HG02884 (cell line): Measurements from ENCODE around the gene POLR1G.
"Not testable (repeated sequence)": the region's sequence is repeated elsewhere in the genome, so short reads cannot be mapped to it uniquely, and the experiment has no call there.

Experiments
- ATAC-seq: cut with Tn5 transposase; IDR thresholded peaks from one replicate; pipeline ENCODE4 v1.9.1; 2021; ENCODE audit warnings: mild to moderate bottlenecking, moderate library complexity; ENCODE audit not compliant: unreplicated experiment

Gene POLR1G

DNA sequence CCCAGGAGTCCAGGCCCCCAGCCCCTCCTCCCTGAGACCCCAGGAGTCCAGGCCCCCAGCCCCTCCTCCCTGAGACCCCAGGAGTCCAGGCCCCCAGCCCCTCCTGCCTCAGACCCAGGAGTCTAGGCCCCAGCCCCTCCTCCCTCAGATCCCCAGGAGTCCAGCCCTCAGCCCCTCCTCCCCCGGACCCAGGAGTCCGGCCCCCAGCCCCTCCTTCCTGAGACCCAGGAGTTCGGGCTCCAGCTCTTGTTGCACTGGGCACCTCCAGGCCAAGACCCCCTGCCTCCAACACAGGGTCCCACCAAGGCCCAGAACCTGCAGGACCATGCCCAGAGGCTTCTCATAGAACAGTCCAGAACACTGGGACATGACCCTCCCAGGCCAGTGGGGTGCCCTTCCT, 13.5 kb downstream of the POLR1G start:
- no peak for ATAC-seq

GRCh38 chr19:45420356-45420755, 13.9 kb downstream of the POLR1G start:
- no peak for ATAC-seq

DNA sequence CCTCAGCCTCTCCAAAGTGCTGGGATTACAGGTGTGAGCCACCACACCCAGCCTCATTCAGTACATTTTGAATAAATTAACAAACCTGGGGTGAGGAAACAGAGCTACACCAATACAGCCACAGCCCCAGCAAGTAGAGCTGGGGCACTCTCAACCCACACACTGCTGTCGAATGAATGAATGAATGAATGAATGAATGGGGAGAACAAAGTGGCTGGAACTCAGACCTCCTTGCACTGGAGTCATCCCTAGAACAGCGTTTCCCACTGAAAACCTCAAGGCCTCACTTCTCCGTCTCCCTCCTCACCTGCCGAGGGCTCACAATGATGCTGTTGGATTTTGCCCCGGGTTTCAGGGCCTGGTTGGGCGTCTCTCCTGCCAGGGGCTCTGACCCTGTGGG, 14.4 kb downstream of the POLR1G start:
- ATAC-seq, result no peak

DNA sequence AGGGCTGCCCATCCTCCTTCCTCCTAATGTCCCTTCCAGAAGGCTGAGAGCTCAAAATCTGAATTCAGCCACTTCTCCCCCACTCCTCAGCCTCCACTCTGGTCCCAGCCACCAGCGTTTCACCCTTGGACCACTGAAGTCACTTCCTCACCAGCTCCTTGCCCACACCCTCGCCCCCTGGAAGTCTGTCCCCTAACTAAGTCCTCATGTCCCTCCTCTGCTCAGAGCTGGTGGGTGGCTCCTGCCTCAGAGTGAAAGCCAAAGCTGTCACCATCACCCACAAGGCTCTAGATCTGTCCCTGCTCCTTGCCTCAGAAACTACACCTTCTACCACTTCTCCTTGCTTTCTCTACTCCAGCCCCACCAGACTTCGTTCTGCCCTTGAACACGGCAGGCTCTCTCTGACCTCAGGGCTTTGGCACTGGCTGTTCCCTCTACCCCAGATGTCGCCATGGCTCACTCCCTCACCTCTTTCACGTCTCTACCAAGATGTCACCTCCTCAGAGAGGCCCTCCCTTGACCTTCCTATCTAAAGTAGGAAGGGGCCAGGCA, 15.6 kb downstream of the POLR1G start:
- no peak for ATAC-seq

GRCh38 chr19:45423033-45423588, 16.7 kb downstream of the POLR1G start:
- ATAC-seq, result no peak

- peak; percentile 41 for ATAC-seq
These were observed 17.2 kb downstream of the POLR1G start, which contains the start of gene ERCC1 for GRCh38 chr19:45423589-45424190. ERCC1 (minus strand) TSS chr19:45423917; CDS start chr19:45423374, 543 bp downstream.

- no peak for ATAC-seq
These were observed 18.0 kb downstream of the POLR1G start for GRCh38 chr19:45424191-45425058.

DNA sequence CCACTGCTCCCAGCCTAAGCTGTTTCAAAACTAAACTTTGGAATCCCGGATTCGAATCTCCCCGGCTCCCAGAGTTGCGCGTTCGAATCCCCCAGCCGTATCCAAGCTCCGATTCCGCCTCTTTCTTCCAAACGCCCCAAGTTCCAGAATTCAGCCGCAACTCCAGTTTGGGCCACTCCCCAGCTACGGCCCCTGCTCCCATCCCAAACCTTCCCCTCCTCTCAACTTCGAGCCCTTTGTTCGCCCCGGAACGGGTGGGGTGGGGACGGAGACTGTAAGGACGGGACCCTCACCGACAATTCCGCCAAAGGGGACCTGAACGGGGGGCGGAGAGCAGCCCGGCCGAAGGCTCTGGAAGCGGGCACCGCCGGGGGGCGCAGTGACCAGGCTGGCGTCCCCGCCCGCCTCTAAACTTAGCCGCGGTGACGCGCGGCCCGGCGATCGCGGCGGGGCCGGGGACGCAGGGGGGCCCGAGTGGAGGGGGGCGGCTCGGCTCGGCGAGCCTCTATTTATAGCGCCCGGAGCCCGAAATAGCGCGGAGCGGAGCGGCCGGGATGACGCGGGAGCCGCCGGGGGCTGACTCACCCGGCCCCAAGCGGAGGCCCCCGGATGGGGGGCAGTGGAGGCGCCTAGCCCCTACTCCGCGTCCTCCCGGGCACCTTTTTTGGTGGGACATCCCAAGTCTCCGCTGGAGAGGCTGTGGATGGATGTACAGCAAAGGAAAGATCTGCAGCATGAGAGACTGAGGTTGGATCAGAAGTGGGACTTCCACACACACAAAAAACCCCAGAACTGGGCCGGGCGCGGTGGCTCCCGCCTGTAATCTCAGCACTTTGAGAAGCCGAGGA, 22.2 kb downstream of the POLR1G start:
- ATAC-seq, result no peak

GRCh38 chr19:45429896-45430295, 23.5 kb downstream of the POLR1G start:
- ATAC-seq, result not testable (repeated sequence)

DNA sequence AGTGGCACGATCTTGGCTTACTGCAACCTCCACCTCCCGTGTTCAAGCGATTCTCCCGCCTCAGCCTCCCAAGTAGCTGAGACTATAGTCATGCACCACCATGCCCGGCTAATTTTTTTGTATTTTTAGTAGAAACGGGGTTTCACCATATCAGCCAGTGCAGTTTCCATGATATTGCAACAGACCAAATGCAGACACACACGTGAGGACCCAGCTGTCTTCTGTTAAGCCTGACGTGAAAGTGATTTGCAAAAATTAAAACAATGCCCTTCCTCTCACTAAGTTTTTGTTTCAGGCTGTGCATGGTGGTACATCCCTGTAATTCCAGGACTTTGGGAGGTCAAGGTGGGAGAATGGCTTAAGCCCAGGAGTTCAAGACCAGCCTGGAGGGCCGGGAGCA, 24.6 kb downstream of the POLR1G start:
- not testable (repeated sequence) for ATAC-seq

- ATAC-seq, result not testable (repeated sequence)
These were observed 26.1 kb downstream of the POLR1G start for GRCh38 chr19:45432543-45432942.

GRCh38 chr19:45437328-45437727, 30.9 kb downstream of the POLR1G start:
- ATAC-seq, result no peak

DNA sequence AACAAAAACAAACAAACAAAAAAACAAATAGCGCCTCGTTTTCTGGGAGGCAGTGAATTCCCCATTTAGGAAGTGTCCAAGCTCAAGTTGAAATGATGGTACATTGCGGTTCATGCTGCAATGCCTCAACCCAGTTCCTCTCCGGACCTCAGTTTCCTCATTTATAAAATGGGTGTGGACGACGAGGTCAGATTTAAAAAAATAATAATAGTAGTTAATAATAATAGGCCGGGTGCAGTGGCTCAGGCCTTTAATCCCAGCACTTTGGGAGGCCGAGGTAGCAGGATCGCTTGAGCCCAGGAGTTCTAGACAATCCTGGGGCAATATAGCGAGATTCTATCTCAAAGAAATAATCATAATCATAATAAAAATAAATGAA, 32.7 kb downstream of the POLR1G start:
- ATAC-seq, result no peak

DNA sequence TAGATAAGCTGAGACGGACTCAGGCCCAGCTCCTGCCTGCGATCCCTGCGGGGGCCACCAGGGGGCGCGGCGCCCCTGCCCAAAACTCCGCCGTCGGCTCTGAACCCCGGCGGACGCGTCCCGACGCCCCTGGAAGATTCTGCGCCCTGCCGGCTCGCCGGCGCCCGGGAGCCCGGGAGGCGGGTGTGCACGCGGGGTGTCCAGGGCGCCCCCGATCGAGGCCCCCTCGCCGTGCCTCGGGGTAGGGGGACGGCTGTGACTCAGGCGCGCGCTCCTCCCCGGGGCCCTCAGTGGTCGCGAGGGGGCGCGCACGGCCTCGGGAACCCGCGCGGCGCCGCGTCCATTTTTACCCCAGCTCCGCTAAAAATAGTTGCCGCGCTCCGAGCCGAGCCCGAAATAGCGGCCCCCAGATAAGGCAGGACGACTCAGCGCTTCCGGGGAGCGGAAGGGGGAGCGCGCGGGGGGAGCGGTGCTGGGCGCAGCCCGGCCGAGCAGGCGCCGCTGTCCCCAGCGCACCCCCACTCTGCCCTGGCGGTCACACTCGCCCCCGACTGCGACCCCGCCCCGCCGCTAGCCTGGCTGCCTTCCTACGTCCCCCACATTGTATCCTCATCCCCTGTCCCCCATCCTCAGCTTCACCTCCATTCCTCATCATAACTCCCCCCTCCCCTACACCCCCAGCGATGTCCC, 33.3 kb downstream of the POLR1G start:
- peak; percentile 53 for ATAC-seq

- ATAC-seq, result no peak
These were observed 33.8 kb downstream of the POLR1G start for GRCh38 chr19:45440259-45440638.

DNA sequence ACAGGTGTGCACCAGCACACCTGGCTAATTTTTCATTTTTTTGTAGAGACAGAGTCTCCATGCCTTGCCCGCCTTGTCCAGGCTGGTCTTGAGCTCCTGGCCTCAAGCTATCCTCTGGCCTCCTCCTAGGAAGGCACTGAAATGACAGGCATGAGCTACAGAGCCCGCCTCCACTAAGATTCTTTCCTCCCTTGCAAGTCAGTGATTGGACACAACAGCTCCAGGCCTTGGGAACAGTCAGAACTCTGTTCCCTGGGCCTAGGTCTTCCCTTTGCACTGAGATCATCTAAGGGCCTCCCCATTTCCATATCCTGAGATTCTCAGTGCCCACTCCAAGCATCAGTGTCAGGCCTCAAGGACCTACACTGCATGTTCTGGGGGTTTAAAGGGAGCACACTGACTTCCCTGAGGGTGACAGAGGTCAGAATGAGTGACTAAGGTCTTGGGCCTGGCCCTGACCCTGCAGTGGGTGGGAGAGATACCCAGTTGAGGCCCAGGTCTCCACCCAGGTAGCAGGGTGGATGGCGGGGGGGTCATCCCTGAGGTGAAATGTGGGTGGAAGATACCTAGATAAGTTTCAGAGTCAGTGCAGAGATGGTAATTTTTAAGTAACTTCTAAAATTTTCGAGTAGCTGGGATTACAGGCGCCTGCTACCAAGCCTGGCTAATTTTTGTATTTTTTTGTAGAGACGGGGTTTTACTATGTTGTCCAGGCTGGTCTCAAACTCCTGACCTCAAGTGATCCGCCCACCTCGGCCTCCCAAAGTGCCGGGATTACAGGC, 34.6 kb downstream of the POLR1G start:
- no peak for ATAC-seq

- no peak for ATAC-seq
These were observed 35.9 kb downstream of the POLR1G start for GRCh38 chr19:45442408-45442777.

DNA sequence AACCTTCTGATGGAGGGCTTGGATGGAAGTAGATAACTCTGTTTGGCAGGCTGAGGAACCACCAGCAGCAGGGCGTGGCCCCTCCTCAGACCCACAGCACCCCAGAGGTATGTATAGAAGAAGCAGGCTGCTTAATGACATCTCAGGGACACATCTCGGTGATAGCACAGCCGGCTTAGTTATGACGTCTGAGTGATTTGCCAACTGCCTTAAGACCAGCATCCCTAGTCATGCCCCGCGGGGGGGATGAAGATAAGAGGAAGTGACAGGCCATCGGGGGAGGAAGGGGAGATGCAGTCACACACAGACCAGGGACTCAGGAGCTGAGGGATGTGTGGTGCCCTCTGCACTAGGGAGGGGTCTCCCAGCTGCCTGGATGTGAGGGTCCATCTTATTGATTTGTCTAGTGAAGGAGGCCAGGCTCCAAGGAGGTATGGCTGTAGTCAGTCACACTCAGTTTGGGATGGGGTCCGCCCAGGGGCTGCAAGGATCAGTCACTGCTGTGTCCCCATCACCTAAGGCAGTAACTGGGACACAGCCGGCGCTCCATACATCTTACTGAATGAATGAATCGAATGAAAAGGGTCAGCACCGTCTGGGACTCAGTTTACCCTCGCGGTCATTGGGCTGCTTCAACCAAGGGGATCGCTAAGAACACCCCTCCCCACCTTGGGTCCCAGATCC, 36.5 kb downstream of the POLR1G start:
- no peak for ATAC-seq
